ENCODE measurements around the gene ERLIN1.

ERLIN1 gene

DNA sequence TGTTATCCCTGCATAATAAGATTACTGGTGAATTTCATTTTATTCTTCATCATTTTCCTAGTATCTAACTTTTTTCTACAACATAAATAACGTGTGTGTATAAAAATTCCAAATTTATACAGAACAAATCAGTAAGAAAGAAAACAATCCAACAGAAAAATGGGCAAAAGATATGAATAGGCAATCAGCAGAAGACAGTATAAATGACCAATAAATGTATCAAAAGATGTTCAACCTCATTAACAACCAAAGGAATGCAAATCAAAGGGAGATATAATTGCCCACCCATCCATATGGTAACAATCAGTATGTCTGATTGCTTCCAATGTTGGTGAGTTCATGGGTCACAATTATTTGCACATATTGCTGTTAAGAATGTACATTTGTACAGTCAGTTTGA, 13.5 kb downstream of the ERLIN1 start:
- Histone ChIP-seq H4K20me1 (ENCODE audit: insufficient read depth, low read length) (0 out of 2 replicates have a peak, but pooled peaks cover 4% of the 10 kb centered on the region), H3K4me3 (ENCODE audit: low read depth in 1 of 2, low read length in 2 of 2) (no peak overlapping the region), H3K4me2 (ENCODE audit: insufficient read depth, low read length) (no peak overlapping the region), H3K36me3 (ENCODE audit: insufficient read depth, low read length) (peaks cover 86% of the 10 kb centered on the region), H3K79me2 (ENCODE audit: insufficient read depth, low read length) (peaks cover 55% of the 10 kb centered on the region), H3K27me3 (ENCODE audit: insufficient read depth, low read length, poor library complexity) (no peaks in the 10 kb centered on the region), H3K9ac (ENCODE audit: low read depth, low read length) (no peak overlapping the region), H2AFZ (ENCODE audit: low read depth, low read length) (no peak overlapping the region), H3K9me3 (ENCODE audit: insufficient read depth, low read length, severe bottlenecking) (no peaks in the 10 kb centered on the region), H3K4me1 (ENCODE audit: insufficient read depth, low read length) (no peaks in the 10 kb centered on the region), H3K27ac (ENCODE audit: low read length) (no peak overlapping the region)
- ATAC-seq (ENCODE audit: insufficient read depth, low read depth) (no peak), DNase-seq (no peak)
- TF ChIP-seq, protein P1, sequence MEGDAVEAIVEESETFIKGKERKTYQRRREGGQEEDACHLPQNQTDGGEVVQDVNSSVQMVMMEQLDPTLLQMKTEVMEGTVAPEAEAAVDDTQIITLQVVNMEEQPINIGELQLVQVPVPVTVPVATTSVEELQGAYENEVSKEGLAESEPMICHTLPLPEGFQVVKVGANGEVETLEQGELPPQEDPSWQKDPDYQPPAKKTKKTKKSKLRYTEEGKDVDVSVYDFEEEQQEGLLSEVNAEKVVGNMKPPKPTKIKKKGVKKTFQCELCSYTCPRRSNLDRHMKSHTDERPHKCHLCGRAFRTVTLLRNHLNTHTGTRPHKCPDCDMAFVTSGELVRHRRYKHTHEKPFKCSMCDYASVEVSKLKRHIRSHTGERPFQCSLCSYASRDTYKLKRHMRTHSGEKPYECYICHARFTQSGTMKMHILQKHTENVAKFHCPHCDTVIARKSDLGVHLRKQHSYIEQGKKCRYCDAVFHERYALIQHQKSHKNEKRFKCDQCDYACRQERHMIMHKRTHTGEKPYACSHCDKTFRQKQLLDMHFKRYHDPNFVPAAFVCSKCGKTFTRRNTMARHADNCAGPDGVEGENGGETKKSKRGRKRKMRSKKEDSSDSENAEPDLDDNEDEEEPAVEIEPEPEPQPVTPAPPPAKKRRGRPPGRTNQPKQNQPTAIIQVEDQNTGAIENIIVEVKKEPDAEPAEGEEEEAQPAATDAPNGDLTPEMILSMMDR (IDR thresholded peaks at IDR 0.05; ENCODE audit: borderline replicate concordance, extremely low read depth, low read length, poor library complexity, severe bottlenecking) = no peak
- no peak for TF ChIP-seq EZH2 (IDR thresholded peaks at IDR 0.05; ENCODE audit: borderline replicate concordance, low read depth, low read length, severe bottlenecking)

DNA sequence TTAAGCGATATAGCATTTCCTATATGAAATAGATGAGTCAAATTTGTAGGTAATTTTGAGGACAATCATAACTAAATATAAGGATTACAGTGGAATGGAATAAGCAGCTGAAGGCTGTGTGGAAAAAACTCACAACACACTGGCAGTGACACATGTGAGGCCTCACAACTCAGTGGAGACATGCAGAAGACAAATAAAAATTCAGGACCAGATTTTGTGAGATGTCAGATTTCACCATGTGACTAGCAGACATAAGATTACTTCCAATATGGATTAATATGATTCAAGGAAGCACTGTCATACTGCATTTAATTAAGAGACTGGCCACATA, 17.6 kb downstream of the ERLIN1 start:
- peaks cover 80% of the 10 kb centered on the region for H3K36me3 ChIP-seq (ENCODE audit: insufficient read depth, low read length)
- no peaks in the 10 kb centered on the region for H3K27me3 ChIP-seq (ENCODE audit: insufficient read depth, low read length, poor library complexity)
- H3K4me1 ChIP-seq (ENCODE audit: insufficient read depth, low read length) = no peaks in the 10 kb centered on the region
- no peak overlapping the region for H3K4me2 ChIP-seq (ENCODE audit: insufficient read depth, low read length)
- no peak overlapping the region for H3K27ac ChIP-seq (ENCODE audit: low read length)
- 0 out of 2 replicates have a peak, but pooled peaks cover 7% of the 10 kb centered on the region for H4K20me1 ChIP-seq (ENCODE audit: insufficient read depth, low read length)
- peaks cover 74% of the 10 kb centered on the region for H3K79me2 ChIP-seq (ENCODE audit: insufficient read depth, low read length)
- no peak overlapping the region for H3K9ac ChIP-seq (ENCODE audit: low read depth, low read length)
- ATAC-seq (ENCODE audit: insufficient read depth, low read depth) (no peak), DNase-seq (no peak)
- no peak overlapping the region for H3K4me3 ChIP-seq (ENCODE audit: low read depth in 1 of 2, low read length in 2 of 2)
- no peaks in the 10 kb centered on the region for H3K9me3 ChIP-seq (ENCODE audit: insufficient read depth, low read length, severe bottlenecking)
- H2AFZ ChIP-seq (ENCODE audit: low read depth, low read length) = no peak overlapping the region
- TF ChIP-seq EZH2 (IDR thresholded peaks at IDR 0.05; ENCODE audit: borderline replicate concordance, low read depth, low read length, severe bottlenecking) = no peak
- TF ChIP-seq, protein P1 (IDR thresholded peaks at IDR 0.05; ENCODE audit: borderline replicate concordance, extremely low read depth, low read length, poor library complexity, severe bottlenecking) = no peak

DNA sequence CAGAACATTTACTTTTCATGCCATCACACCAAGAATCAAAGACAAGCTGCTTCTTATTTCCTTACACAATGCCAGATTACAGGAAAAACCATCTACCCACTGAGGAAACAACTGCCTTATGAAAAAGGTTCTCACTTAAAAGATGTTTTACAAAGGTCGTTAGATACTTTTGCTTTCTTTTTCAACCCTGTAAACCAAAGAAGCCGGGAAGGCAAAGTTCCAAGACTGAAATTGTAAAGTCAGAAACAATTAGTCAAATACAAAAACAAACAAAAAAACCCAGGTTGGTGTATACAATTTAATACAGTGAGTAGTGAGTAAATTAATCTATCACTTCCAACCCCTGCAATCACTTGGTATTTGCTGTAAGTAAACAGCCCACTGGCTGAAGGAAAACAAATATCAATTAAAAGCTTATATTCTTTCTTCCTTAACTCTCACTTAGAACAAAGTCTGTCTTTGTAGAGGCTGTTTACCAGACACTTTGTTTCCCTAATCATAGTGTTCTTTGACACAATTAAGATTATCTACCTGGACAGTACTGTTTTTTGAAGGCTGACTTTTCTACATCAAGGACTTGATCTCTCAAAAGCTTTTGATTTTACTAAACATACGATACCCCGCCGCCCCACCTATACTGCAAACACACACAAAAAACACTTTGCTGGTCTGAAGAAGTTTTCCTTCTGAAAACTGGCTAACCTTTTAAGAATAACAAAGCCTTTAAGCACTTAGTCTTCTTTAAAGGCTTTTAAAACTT, 18.1 kb downstream of the ERLIN1 start:
- Histone ChIP-seq H3K9ac (ENCODE audit: low read depth, low read length) (no peak overlapping the region), H3K27me3 (ENCODE audit: insufficient read depth, low read length, poor library complexity) (no peaks in the 10 kb centered on the region), H2AFZ (ENCODE audit: low read depth, low read length) (no peak overlapping the region), H3K36me3 (ENCODE audit: insufficient read depth, low read length) (peaks cover 79% of the 10 kb centered on the region), H3K79me2 (ENCODE audit: insufficient read depth, low read length) (peaks cover 72% of the 10 kb centered on the region), H3K4me3 (ENCODE audit: low read depth in 1 of 2, low read length in 2 of 2) (no peak overlapping the region), H3K4me1 (ENCODE audit: insufficient read depth, low read length) (no peaks in the 10 kb centered on the region), H3K27ac (ENCODE audit: low read length) (no peak overlapping the region), H3K9me3 (ENCODE audit: insufficient read depth, low read length, severe bottlenecking) (no peaks in the 10 kb centered on the region), H3K4me2 (ENCODE audit: insufficient read depth, low read length) (no peak overlapping the region), H4K20me1 (ENCODE audit: insufficient read depth, low read length) (0 out of 2 replicates have a peak, but pooled peaks cover 3% of the 10 kb centered on the region)
- DNase-seq (no peak), ATAC-seq (ENCODE audit: insufficient read depth, low read depth) (peak; percentile 45; the same call in 2 of the 3 replicates)
- no peak for TF ChIP-seq EZH2 (IDR thresholded peaks at IDR 0.05; ENCODE audit: borderline replicate concordance, low read depth, low read length, severe bottlenecking)
- TF ChIP-seq, protein P1 (IDR thresholded peaks at IDR 0.05; ENCODE audit: borderline replicate concordance, extremely low read depth, low read length, poor library complexity, severe bottlenecking) = no peak

Data from DND-41 (cell line).